ENCODE results near the gene EHD2.
A peak's percentile ranks its signal among the peaks of the same experiment; 100 is the strongest.

Gene EHD2

DNA sequence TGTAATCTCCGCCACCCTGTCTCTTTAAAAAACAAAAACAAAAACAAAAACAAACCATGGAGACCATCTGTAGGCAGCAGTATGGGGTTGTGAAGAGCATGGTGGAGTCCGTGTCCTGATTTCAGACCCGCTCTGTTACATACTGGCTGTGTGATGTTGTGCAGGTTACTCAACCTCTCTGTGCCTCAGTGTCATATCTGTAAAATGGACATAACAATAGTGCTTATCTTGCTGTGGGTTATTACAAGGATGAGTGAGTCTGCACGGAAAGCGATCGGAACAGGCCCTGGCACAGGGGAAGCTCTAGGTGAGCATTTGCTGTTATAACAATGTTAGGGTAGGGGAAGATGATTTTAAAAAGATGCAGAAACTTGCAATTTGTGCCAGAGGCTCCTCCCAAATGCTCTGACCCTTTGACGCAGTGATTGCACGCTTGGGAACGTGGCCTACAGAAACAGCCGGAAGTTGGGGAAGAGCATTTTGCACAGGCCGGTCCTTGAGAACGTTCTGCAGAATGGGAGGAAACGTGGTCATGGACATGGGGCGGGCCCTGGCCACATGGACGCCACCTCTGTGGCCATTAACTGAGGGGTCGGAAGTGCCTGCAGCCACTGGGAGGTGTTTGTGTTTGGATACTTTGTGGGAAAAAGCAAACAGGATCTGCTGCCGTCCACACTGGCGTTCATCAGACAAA lies 49.5 kb downstream of the EHD2 start:
- TF ChIP-seq TEAD4 (IDR thresholded peaks at IDR 0.05) (no peak), FOXM1 (IDR thresholded peaks at IDR 0.05; ENCODE audit: borderline replicate concordance, low read depth) (no peak), RAD21 (IDR thresholded peaks at IDR 0.05; ENCODE audit: low read depth) (no peak), ZBTB7A (IDR thresholded peaks at IDR 0.05; ENCODE audit: low read depth) (no peak), EP300 (IDR thresholded peaks at IDR 0.05; ENCODE audit: borderline replicate concordance) (no peak), EGR1 (IDR thresholded peaks at IDR 0.05) (no peak), YY1 (IDR thresholded peaks at IDR 0.05; ENCODE audit: low read depth) (no peak), TAF1 (IDR thresholded peaks at IDR 0.05; ENCODE audit: low read depth) (no peak), CEBPB (IDR thresholded peaks at IDR 0.05) (no peak), REST (IDR thresholded peaks at IDR 0.05; ENCODE audit: low read depth) (no peak), NFIC (IDR thresholded peaks at IDR 0.05) (no peak), CREB1 (IDR thresholded peaks at IDR 0.05; ENCODE audit: low read depth) (no peak), TCF12 (IDR thresholded peaks at IDR 0.05; ENCODE audit: low read depth) (no peak)
- TF ChIP-seq, protein P1, sequence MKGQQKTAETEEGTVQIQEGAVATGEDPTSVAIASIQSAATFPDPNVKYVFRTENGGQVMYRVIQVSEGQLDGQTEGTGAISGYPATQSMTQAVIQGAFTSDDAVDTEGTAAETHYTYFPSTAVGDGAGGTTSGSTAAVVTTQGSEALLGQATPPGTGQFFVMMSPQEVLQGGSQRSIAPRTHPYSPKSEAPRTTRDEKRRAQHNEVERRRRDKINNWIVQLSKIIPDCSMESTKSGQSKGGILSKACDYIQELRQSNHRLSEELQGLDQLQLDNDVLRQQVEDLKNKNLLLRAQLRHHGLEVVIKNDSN (IDR thresholded peaks at IDR 0.05), result no peak
- TF ChIP-seq, protein P2, sequence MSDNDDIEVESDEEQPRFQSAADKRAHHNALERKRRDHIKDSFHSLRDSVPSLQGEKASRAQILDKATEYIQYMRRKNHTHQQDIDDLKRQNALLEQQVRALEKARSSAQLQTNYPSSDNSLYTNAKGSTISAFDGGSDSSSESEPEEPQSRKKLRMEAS (IDR thresholded peaks at IDR 0.05), result no peak

DNA sequence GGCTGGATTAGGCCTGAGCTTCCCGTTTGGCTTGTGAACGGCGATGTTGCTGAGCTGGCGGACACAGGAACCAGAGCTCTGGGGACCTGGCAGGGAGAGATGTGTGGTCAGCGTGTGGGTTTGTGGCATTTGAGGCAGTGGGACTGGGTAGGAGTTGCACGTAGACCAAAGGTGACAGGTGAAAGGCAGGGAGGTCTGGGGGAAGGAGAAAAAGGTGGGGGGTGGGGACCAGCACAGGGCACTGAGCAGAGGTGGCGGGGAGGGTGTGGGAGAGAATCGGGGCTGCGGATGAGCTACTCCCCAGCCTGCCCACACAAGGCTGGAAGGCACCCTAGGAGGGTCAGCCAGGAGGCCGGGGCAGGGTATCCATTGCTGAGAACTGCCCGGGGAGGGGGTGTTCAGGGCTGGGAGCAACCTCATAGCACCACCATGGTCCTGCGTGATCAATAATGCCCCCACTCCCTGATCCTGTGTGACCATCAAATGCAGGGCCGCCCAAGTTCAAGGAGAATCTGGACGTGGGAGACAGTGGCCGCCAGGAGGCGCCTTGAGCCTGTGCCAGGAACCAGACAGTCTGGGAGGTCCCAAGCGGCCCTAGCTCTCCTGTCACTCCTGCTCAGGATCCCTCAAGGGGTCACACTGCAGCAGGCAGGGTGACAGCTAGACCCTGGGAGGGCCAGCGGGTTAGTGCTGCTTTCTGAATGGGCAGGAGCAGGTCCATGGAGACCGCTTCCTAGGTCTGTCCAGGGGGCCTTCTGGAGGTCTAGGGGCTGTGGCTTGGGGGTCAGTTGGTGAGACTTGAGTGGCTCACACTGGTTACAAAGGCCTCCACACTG lies 52.5 kb downstream of the EHD2 start:
- TF ChIP-seq RAD21 (IDR thresholded peaks at IDR 0.05; ENCODE audit: low read depth), result peak; percentile 37; the same call in 1 of the 2 replicates
- no peak for TF ChIP-seq TEAD4 (IDR thresholded peaks at IDR 0.05)

DNA sequence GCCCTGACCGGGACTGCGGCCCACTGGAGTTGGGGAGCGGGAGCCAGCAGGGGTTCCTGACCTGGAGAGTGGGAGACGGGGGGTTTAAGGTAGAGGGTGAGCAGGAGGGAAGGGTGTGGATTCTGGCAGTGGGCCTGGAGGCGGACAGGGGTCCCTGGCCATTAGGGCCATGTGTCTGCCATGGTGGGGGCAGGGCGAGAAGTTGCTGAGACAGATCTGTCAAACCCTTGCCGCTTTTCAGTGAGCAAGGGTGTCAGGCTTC lies 53.1 kb downstream of the EHD2 start:
- TF ChIP-seq, protein P2 (IDR thresholded peaks at IDR 0.05), result no peak
- no peak for TF ChIP-seq YY1 (IDR thresholded peaks at IDR 0.05; ENCODE audit: low read depth)
- no peak for TF ChIP-seq REST (IDR thresholded peaks at IDR 0.05; ENCODE audit: low read depth)
- no peak for TF ChIP-seq CREB1 (IDR thresholded peaks at IDR 0.05; ENCODE audit: low read depth)
- no peak for TF ChIP-seq EGR1 (IDR thresholded peaks at IDR 0.05)
- TF ChIP-seq EP300 (IDR thresholded peaks at IDR 0.05; ENCODE audit: borderline replicate concordance), result no peak
- TF ChIP-seq NFIC (IDR thresholded peaks at IDR 0.05), result no peak

DNA sequence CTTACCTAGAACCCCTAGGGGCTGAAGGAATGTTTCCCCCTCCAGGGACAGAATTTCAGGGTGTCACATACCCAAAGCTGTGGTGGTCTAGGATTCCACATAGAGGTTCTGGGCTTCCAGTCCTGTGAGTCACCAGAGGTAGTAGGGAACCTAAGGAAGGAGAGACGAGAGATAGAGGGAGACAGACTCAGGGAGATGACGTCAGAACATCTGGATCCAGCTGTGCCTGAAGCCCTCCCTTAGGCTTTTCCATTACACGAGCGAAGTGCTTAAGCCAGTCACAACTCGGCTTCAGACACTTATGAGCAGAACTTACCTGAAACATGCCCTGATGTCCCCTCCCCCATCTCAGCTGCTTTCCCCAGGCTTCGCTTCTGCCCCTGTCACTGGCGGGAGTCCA lies 53.4 kb downstream of the EHD2 start:
- TF ChIP-seq, protein P2 (IDR thresholded peaks at IDR 0.05), result no peak
- TF ChIP-seq REST (IDR thresholded peaks at IDR 0.05; ENCODE audit: low read depth) (no peak), TCF12 (IDR thresholded peaks at IDR 0.05; ENCODE audit: low read depth) (no peak), CEBPB (IDR thresholded peaks at IDR 0.05) (no peak), TAF1 (IDR thresholded peaks at IDR 0.05; ENCODE audit: low read depth) (no peak), ZBTB7A (IDR thresholded peaks at IDR 0.05; ENCODE audit: low read depth) (no peak), YY1 (IDR thresholded peaks at IDR 0.05; ENCODE audit: low read depth) (no peak), EGR1 (IDR thresholded peaks at IDR 0.05) (no peak), RAD21 (IDR thresholded peaks at IDR 0.05; ENCODE audit: low read depth) (no peak), NFIC (IDR thresholded peaks at IDR 0.05) (no peak), EP300 (IDR thresholded peaks at IDR 0.05; ENCODE audit: borderline replicate concordance) (no peak), FOXM1 (IDR thresholded peaks at IDR 0.05; ENCODE audit: borderline replicate concordance, low read depth) (no peak), TEAD4 (IDR thresholded peaks at IDR 0.05) (no peak), CREB1 (IDR thresholded peaks at IDR 0.05; ENCODE audit: low read depth) (no peak)
- TF ChIP-seq, protein P1 (IDR thresholded peaks at IDR 0.05), result no peak

Measured in Ishikawa (cell line).